IMR-90 (cell line): ENCODE data around the gene ZNF592. TPM values are rescaled to one million over a fixed set of nuclear protein-coding genes. Genes with fewer than 3 reads are reported as not detected.

Experiments
- ATAC-seq: fragments of 200-7000 bp; cut with Tn5 transposase; 2 replicates; pipeline ENCODE4 v1.9.1; 2020; ENCODE audit warnings: low read depth, mild to moderate bottlenecking, moderate library complexity
- BruUV-seq: library from RNA; stranded (reverse); fragments of 400-500 nt; replicated peaks from 2 replicates; lab custom pipeline; 2021; lab: Mats Ljungman, UMichigan
- CTCF ChIA-PET: fragments of 300-600 bp; formaldehyde crosslinking; extraction: SDS; loops from one replicate; lab custom pipeline; 2021; ENCODE audit warnings: antibody characterized with exemption; lab: Yijun Ruan, JAX
- POLR2A ChIA-PET: fragments of 300-600 bp; sonication (Branson Sonifier 250); formaldehyde crosslinking; loops from one replicate; lab custom pipeline; 2022; ENCODE audit warnings: antibody characterized with exemption; ENCODE audit not compliant: unreplicated experiment; lab: Charles Lee
- DNase-seq: peaks from one replicate; pipeline ENCODE4 v3.0.0; 2013
- H2AFZ ChIP-seq: replicated peaks from 2 replicates; pipeline ENCODE3; 2013; ENCODE audit warnings: low read length, mild to moderate bottlenecking; ENCODE audit not compliant: poor library complexity
- H2AK5ac ChIP-seq: 2 replicates; pipeline ENCODE4 v1.6.1; 2013; ENCODE audit warnings: low read depth, low read length, inconsistent platforms
- H2AK9ac ChIP-seq: replicated peaks from 2 replicates; pipeline ENCODE3; 2013; ENCODE audit warnings: mild to moderate bottlenecking, low read depth, low read length, moderate library complexity; ENCODE audit not compliant: poor library complexity
- H2BK120ac ChIP-seq: 2 replicates; pipeline ENCODE4 v1.6.1; 2013; ENCODE audit warnings: low read depth, low read length, inconsistent platforms
- H2BK15ac ChIP-seq: 3 replicates; pipeline ENCODE4 v1.6.1; 2013; ENCODE audit warnings: low read depth, low read length, inconsistent platforms
- H2BK20ac ChIP-seq: 2 replicates; pipeline ENCODE4 v1.6.1; 2013; ENCODE audit warnings: low read depth, mild to moderate bottlenecking, inconsistent platforms, low read length, moderate library complexity
- H2BK5ac ChIP-seq: 2 replicates; pipeline ENCODE4 v1.6.1; 2013; ENCODE audit warnings: mild to moderate bottlenecking, low read depth, low read length, inconsistent platforms; ENCODE audit not compliant: poor library complexity, severe bottlenecking
- H3K14ac ChIP-seq: replicated peaks from 2 replicates; pipeline ENCODE4 v1.6.1; 2013; ENCODE audit warnings: low read depth, low read length, inconsistent platforms
- H3K18ac ChIP-seq: 2 replicates; pipeline ENCODE4 v1.6.1; 2013; ENCODE audit warnings: low read depth, low read length, control low read depth
- H3K23ac ChIP-seq: 2 replicates; pipeline ENCODE4 v1.6.1; 2013; ENCODE audit warnings: low read depth, low read length, inconsistent platforms
- H3K27ac ChIP-seq: 2 replicates; pipeline ENCODE4 v1.5.1; 2013; ENCODE audit warnings: mild to moderate bottlenecking, control low read depth, low read length; ENCODE audit not compliant: insufficient read depth
- H3K27me3 ChIP-seq: 2 replicates; pipeline ENCODE4 v1.6.1; 2013; ENCODE audit warnings: low read length; ENCODE audit not compliant: control insufficient read depth, insufficient read depth
- H3K36me3 ChIP-seq: 2 replicates; pipeline ENCODE4 v1.6.1; 2013; ENCODE audit warnings: low read length, mixed read lengths; ENCODE audit not compliant: control insufficient read depth, insufficient read depth
- H3K4ac ChIP-seq: 2 replicates; pipeline ENCODE4 v1.6.1; 2013; ENCODE audit warnings: low read depth, low read length, inconsistent platforms
- H3K4me1 ChIP-seq: 2 replicates; pipeline ENCODE4 v1.6.1; 2013; ENCODE audit warnings: low read length, mixed read lengths; ENCODE audit not compliant: control insufficient read depth, insufficient read depth
- H3K4me2 ChIP-seq: 2 replicates; pipeline ENCODE4 v1.6.1; 2013; ENCODE audit warnings: low read depth, mild to moderate bottlenecking, control low read depth, low read length, moderate library complexity
- H3K4me3 ChIP-seq: 2 replicates; pipeline ENCODE4 v1.5.1; 2013; ENCODE audit warnings: low read depth, mild to moderate bottlenecking, control low read depth, low read length, moderate library complexity; ENCODE audit not compliant: insufficient read depth
- H3K56ac ChIP-seq: 2 replicates; pipeline ENCODE4 v1.6.1; 2013; ENCODE audit warnings: low read length, inconsistent platforms; ENCODE audit not compliant: insufficient read depth; ENCODE audit errors: extremely low read depth
- H3K79me1 ChIP-seq, 2 experiments: 2 replicates each; pipeline ENCODE4 v1.6.1; 2013; ENCODE audit warnings: low read length in 2 of 2, inconsistent platforms in 1 of 2, low read depth in 1 of 2
- H3K9ac ChIP-seq: 2 replicates; pipeline ENCODE4 v1.6.1; 2013; ENCODE audit warnings: low read depth, low read length, control low read depth
- H3K9me1 ChIP-seq: 2 replicates; pipeline ENCODE4 v1.6.1; 2013; ENCODE audit warnings: low read length, inconsistent platforms; ENCODE audit not compliant: insufficient read depth
- H3K9me3 ChIP-seq: 2 replicates; pipeline ENCODE4 v1.6.1; 2013; ENCODE audit warnings: low read length; ENCODE audit not compliant: control insufficient read depth, insufficient read depth
- H4K20me1 ChIP-seq: 2 replicates; pipeline ENCODE4 v1.6.1; 2013; ENCODE audit warnings: low read length, inconsistent platforms; ENCODE audit not compliant: insufficient read depth
- H4K5ac ChIP-seq: 2 replicates; pipeline ENCODE4 v1.6.1; 2013; ENCODE audit warnings: mild to moderate bottlenecking, low read depth, low read length, control low read depth
- H4K8ac ChIP-seq, 2 experiments: 2 replicates each; pipeline ENCODE4 v1.6.1; 2013; ENCODE audit warnings: low read depth in 2 of 2, low read length in 2 of 2, control low read depth in 1 of 2, inconsistent platforms in 1 of 2
- H4K91ac ChIP-seq: 2 replicates; pipeline ENCODE4 v1.6.1; 2013; ENCODE audit warnings: low read depth, low read length, inconsistent platforms; ENCODE audit not compliant: insufficient read depth
- CHD1 ChIP-seq: IDR thresholded peaks from 2 replicates; pipeline ENCODE4 v1.6.1; 2012; ENCODE audit warnings: low read depth, low read length, improper control_type of control experiment
- MAFK ChIP-seq: IDR thresholded peaks from 2 replicates; pipeline ENCODE4 v1.6.1; 2012; ENCODE audit warnings: low read depth, low read length, improper control_type of control experiment
- MAZ ChIP-seq: IDR thresholded peaks from 2 replicates; pipeline ENCODE4 v1.6.1; 2012; ENCODE audit warnings: low read depth, mild to moderate bottlenecking, low read length, improper control_type of control experiment, moderate library complexity, borderline replicate concordance
- MXI1 ChIP-seq: IDR thresholded peaks from 2 replicates; pipeline ENCODE4 v1.6.1; 2012; ENCODE audit warnings: low read depth, mild to moderate bottlenecking, low read length, moderate library complexity, borderline replicate concordance
- NFE2L2 ChIP-seq: fragments of 150-350 bp; IDR thresholded peaks from 2 replicates; pipeline ENCODE4 v1.6.1; 2016; ENCODE audit warnings: low read depth, mild to moderate bottlenecking, low read length
- POLR2A ChIP-seq: IDR thresholded peaks from 2 replicates; pipeline ENCODE4 v1.6.1; 2012; ENCODE audit warnings: mild to moderate bottlenecking, low read depth, low read length
- RAD21 ChIP-seq: IDR thresholded peaks from 2 replicates; pipeline ENCODE4 v1.6.1; 2012; ENCODE audit warnings: low read length, improper control_type of control experiment
- RCOR1 ChIP-seq: IDR thresholded peaks from 2 replicates; pipeline ENCODE4 v1.6.1; 2012; ENCODE audit warnings: mild to moderate bottlenecking, low read length, improper control_type of control experiment; ENCODE audit not compliant: insufficient replicate concordance
- WGBS, 2 experiments: methylation state at CpG; one replicate each; pipeline versions ENCODE4 v1.1.5 to v1.1.7; 2013; ENCODE audit warnings: missing lambda C conversion rate in 2 of 2; ENCODE audit not compliant: insufficient read length in 1 of 2; ENCODE audit errors: extremely low coverage in 2 of 2; 5-methylcytosine and 5-hydroxymethylcytosine counted together
- dilution Hi-C: fragments of 300-500 bp; cut with HindIII; formaldehyde crosslinking; loops from one replicate; pipeline ENCODE4 v1.14.3; 2018; ENCODE audit warnings: low sequenced_read_pairs; ENCODE audit not compliant: unreplicated experiment
- in situ Hi-C: fragments of 300-500 bp; cut with MboI; formaldehyde crosslinking; loops from 3 replicates; pipeline ENCODE4 v1.14.3; 2019; ENCODE audit warnings: low sequenced_read_pairs, inconsistent platforms, mixed read lengths
- intact Hi-C: fragments of 100-400 bp; cut with micrococcal nuclease; formaldehyde crosslinking; loops from 2 replicates; pipeline ENCODE4 v1.10.0; 2022
- polyA plus RNA-seq, 3 experiments: library from polyadenylated mRNA; depleted of rRNA; stranded (reverse); fragments of >200 nt; gene quantifications; 2 replicates each; pipeline ENCODE4 v1.2.3, GENCODE V29; 2012; ENCODE audit warnings: low replicate concordance in 1 of 3
- total RNA-seq: library from RNA; depleted of rRNA; stranded (reverse); fragments of >200 nt; gene quantifications from 2 replicates; pipeline ENCODE4 v1.2.3, GENCODE V29; 2012

ZNF592 gene
- total and polyA plus RNA-seq, 2 of the 4 experiments (the other 2 are of a cell fraction) = 4.3 to 10.2 TPM

DNA sequence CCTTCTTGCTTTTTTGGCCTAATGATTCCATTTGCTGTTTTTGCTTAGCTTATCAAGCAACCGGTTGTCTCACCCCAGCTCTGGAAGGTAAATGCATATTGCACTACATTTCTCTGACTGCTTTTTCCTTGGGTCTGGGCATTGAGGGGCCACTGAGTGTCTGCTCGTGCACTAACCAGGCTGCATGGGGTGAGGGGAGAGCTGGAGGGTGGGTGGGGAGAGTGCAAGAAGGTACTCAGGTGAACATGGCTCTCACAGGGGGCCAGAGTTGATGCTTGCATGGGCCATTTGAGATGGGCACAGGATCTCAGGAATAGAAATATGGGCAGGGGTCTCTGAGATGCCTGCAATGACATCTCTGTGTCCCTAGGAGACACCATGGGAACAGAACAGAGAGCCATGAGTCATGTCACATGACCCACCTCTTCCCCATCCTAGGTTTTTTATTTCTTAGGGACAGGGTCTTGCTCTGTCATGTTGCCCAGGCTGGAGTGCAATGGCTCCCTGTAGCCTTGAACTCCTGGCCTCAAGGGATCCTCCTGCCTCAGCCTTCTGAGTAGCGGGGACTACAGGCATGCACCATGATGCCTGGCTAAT is 75.0 kb downstream of the ZNF592 start:
- dilution Hi-C loops = no loop called here

More for the DNA sequence above, 75.0 kb downstream of the ZNF592 start:
- no peak overlapping the region for H3K56ac ChIP-seq
- intact Hi-C loops = no loop called here
- DNase-seq (no peak), ATAC-seq (no peak)
- no peaks in the 10 kb centered on the region for H3K36me3 ChIP-seq
- no peak overlapping the region for H3K4me3 ChIP-seq
- H3K4ac ChIP-seq = no peak overlapping the region
- H3K14ac ChIP-seq = no peak overlapping the region
- H3K79me1 ChIP-seq = no peaks in the 10 kb centered on the region
- no peak overlapping the region for H2AK5ac ChIP-seq
- no peak overlapping the region for H3K18ac ChIP-seq
- H4K91ac ChIP-seq = no peak overlapping the region
- BruUV-seq = no TSS peak
- no peaks in the 10 kb centered on the region for H3K9me3 ChIP-seq
- TF ChIP-seq MAFK = no peak
- TF ChIP-seq CHD1 = no peak
- no peak for TF ChIP-seq POLR2A
- TF ChIP-seq MXI1 = no peak
- TF ChIP-seq RCOR1 = no peak
- TF ChIP-seq RAD21 = no peak
- no peak for TF ChIP-seq NFE2L2
- no peak for TF ChIP-seq MAZ
- no peak overlapping the region for H4K5ac ChIP-seq
- H2BK20ac ChIP-seq = no peak overlapping the region
- no peak overlapping the region for H3K27ac ChIP-seq
- in situ Hi-C loops = no loop called here
- no peak overlapping the region for H4K8ac ChIP-seq
- no peak overlapping the region for H3K4me2 ChIP-seq
- CTCF ChIA-PET = no interaction called here
- no peak overlapping the region for H2BK15ac ChIP-seq
- no peak overlapping the region for H2BK120ac ChIP-seq
- no peak overlapping the region for H3K23ac ChIP-seq
- POLR2A ChIA-PET = no interaction called here
- 75% methylated on average over 1 of the region's 3 CpGs; no CpG with 5 or more reads in 1 of the 2 experiments for WGBS, 2 experiments
- H3K4me1 ChIP-seq = no peaks in the 10 kb centered on the region
- H4K20me1 ChIP-seq = no peaks in the 10 kb centered on the region
- no peaks in the 10 kb centered on the region; the same call in 1 of the 2 replicates for H3K9me1 ChIP-seq
- H2BK5ac ChIP-seq = no peak overlapping the region
- H2AK9ac ChIP-seq = no peak overlapping the region
- H3K9ac ChIP-seq = no peak overlapping the region
- H3K27me3 ChIP-seq = peaks cover 29% of the 10 kb centered on the region
- no peak overlapping the region for H2AFZ ChIP-seq
